Loucy (cell line): ENCODE measurements around the gene EGLN2.

ENCODE experiments used
- EZH2phosphoT487 ChIP-seq: fragments of 200-600 bp; IDR thresholded peaks from 2 replicates; pipeline ENCODE4 v1.6.1; 2018; ENCODE audit warnings: antibody characterized with exemption, mild to moderate bottlenecking, moderate library complexity, borderline replicate concordance
- TF ChIP-seq, protein P1 (sequence below): fragments of 200-600 bp; sonication (generic); conservative IDR thresholded peaks from 2 replicates; pipeline ENCODE4 v1.5.1; 2014; ENCODE audit warnings: mild to moderate bottlenecking, antibody characterized with exemption, low read length

DNA sequence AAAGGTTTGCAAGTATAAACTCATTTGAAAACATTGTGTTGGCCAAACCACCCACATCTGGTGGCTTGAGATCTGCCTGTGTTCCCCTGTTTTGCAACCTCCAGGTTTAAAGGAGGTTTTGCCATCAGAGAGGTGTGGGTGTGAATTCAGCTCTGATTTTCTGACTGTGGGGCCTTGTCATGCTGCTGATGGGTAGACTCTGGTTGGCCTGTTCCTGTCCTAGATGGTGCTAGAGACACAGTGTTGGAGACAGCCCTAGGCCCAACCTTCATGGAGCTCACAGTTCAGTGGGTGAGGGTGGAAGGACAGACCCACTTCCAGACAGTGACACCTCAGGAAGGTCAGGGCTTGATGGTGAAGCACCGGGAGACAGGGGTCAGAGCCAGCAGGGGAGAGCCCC is 13.5 kb upstream of the EGLN2 start:
- TF ChIP-seq, protein P1, sequence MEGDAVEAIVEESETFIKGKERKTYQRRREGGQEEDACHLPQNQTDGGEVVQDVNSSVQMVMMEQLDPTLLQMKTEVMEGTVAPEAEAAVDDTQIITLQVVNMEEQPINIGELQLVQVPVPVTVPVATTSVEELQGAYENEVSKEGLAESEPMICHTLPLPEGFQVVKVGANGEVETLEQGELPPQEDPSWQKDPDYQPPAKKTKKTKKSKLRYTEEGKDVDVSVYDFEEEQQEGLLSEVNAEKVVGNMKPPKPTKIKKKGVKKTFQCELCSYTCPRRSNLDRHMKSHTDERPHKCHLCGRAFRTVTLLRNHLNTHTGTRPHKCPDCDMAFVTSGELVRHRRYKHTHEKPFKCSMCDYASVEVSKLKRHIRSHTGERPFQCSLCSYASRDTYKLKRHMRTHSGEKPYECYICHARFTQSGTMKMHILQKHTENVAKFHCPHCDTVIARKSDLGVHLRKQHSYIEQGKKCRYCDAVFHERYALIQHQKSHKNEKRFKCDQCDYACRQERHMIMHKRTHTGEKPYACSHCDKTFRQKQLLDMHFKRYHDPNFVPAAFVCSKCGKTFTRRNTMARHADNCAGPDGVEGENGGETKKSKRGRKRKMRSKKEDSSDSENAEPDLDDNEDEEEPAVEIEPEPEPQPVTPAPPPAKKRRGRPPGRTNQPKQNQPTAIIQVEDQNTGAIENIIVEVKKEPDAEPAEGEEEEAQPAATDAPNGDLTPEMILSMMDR = no peak
- no peak for TF ChIP-seq EZH2phosphoT487
